ENCODE measurements around the gene KTN1.

KTN1 gene

GRCh38 chr14:55593698-55594097 lies 13.7 kb downstream of the KTN1 start:
- POLR2A ChIA-PET = no interaction called here

GRCh38 chr14:55599250-55599879 lies 19.4 kb downstream of the KTN1 start:
- no peak for TF ChIP-seq FOXK2 (IDR thresholded peaks at IDR 0.05)
- peak; percentile 27; the same call in 1 of the 2 replicates for TF ChIP-seq CTBP1 (IDR thresholded peaks at IDR 0.05; ENCODE audit: borderline replicate concordance)
- TF ChIP-seq ZNF384 (IDR thresholded peaks at IDR 0.05) = peak; percentile 94
- TF ChIP-seq TARDBP (IDR thresholded peaks at IDR 0.05) = no peak
- TF ChIP-seq HDGF (IDR thresholded peaks at IDR 0.05; ENCODE audit: borderline replicate concordance) = no peak
- ChIA-PET POLR2A (interaction anchor here (1.0 kb wide), 1 partner anchor 49 kb away, joined by 3 read pairs; no protein-coding TSS in a partner anchor), CTCF (no interaction called here)
- no peak for DNase-seq (ENCODE audit: extremely low spot score)

More at GRCh38 chr14:55593698-55594097, 13.7 kb downstream of the KTN1 start:
- CTCF ChIA-PET = no interaction called here
- no peak for DNase-seq (ENCODE audit: extremely low spot score)
- no peak for TF ChIP-seq NFRKB (IDR thresholded peaks at IDR 0.05)
- TF ChIP-seq L3MBTL2 (conservative IDR thresholded peaks at IDR 0.05) = no peak
- no peak for TF ChIP-seq LEF1 (IDR thresholded peaks at IDR 0.05; ENCODE audit: borderline replicate concordance)
- peak; percentile 30; the same call in 1 of the 2 replicates for TF ChIP-seq ZNF384 (IDR thresholded peaks at IDR 0.05)

GRCh38 chr14:55600784-55601561 lies 21.0 kb downstream of the KTN1 start:
- DNase-seq (ENCODE audit: extremely low spot score) = no peak
- POLR2A ChIA-PET = interaction anchor here (0.7 to 1.3 kb wide), 2 partner anchors 20 to 59 kb away, joined by 3 read pairs; no protein-coding TSS in a partner anchor
- no peak for TF ChIP-seq ARNT (IDR thresholded peaks at IDR 0.05)
- TF ChIP-seq ZNF384 (IDR thresholded peaks at IDR 0.05) = no peak
- TF ChIP-seq NFRKB (IDR thresholded peaks at IDR 0.05) = no peak
- no peak for TF ChIP-seq ELF4 (IDR thresholded peaks at IDR 0.05)
- TF ChIP-seq HDGF (IDR thresholded peaks at IDR 0.05; ENCODE audit: borderline replicate concordance) = no peak
- TF ChIP-seq BHLHE40 (IDR thresholded peaks at IDR 0.05; ENCODE audit: borderline replicate concordance) = no peak
- TF ChIP-seq FOXK2 (IDR thresholded peaks at IDR 0.05) = no peak
- no peak for TF ChIP-seq FOXM1 (IDR thresholded peaks at IDR 0.05; ENCODE audit: borderline replicate concordance)
- TF ChIP-seq TARDBP (IDR thresholded peaks at IDR 0.05) = no peak
- no peak for TF ChIP-seq SP1 (IDR thresholded peaks at IDR 0.05)
- no peak for TF ChIP-seq PKNOX1 (IDR thresholded peaks at IDR 0.05)
- no peak for TF ChIP-seq LEF1 (IDR thresholded peaks at IDR 0.05; ENCODE audit: borderline replicate concordance)
- TF ChIP-seq SUZ12 (IDR thresholded peaks at IDR 0.05) = no peak
- TF ChIP-seq FOXA1 (IDR thresholded peaks at IDR 0.05) = no peak
- TF ChIP-seq L3MBTL2 (conservative IDR thresholded peaks at IDR 0.05) = no peak
- TF ChIP-seq CTBP1 (IDR thresholded peaks at IDR 0.05; ENCODE audit: borderline replicate concordance) = no peak
- CTCF ChIA-PET = interaction anchor here (0.6 kb wide), 1 partner anchor 89 kb away, joined by 3 read pairs; no protein-coding TSS in a partner anchor

- TF ChIP-seq NFRKB (IDR thresholded peaks at IDR 0.05) = no peak
- no peak for TF ChIP-seq SUZ12 (IDR thresholded peaks at IDR 0.05)
- no peak for TF ChIP-seq TARDBP (IDR thresholded peaks at IDR 0.05)
- no peak for TF ChIP-seq ARNT (IDR thresholded peaks at IDR 0.05)
- no peak for TF ChIP-seq CTBP1 (IDR thresholded peaks at IDR 0.05; ENCODE audit: borderline replicate concordance)
- no peak for TF ChIP-seq FOXA1 (IDR thresholded peaks at IDR 0.05)
- no peak for TF ChIP-seq ZNF384 (IDR thresholded peaks at IDR 0.05)
- TF ChIP-seq HDGF (IDR thresholded peaks at IDR 0.05; ENCODE audit: borderline replicate concordance) = no peak
- no peak for TF ChIP-seq L3MBTL2 (conservative IDR thresholded peaks at IDR 0.05)
- no peak for TF ChIP-seq BHLHE40 (IDR thresholded peaks at IDR 0.05; ENCODE audit: borderline replicate concordance)
- TF ChIP-seq LEF1 (IDR thresholded peaks at IDR 0.05; ENCODE audit: borderline replicate concordance) = no peak
- TF ChIP-seq SP1 (IDR thresholded peaks at IDR 0.05) = no peak
- no peak for TF ChIP-seq ELF4 (IDR thresholded peaks at IDR 0.05)
- TF ChIP-seq PKNOX1 (IDR thresholded peaks at IDR 0.05) = no peak
- no peak for TF ChIP-seq FOXK2 (IDR thresholded peaks at IDR 0.05)
- TF ChIP-seq FOXM1 (IDR thresholded peaks at IDR 0.05; ENCODE audit: borderline replicate concordance) = no peak
- POLR2A ChIA-PET = no interaction called here
- no peak for DNase-seq (ENCODE audit: extremely low spot score)
- CTCF ChIA-PET = interaction anchor here (0.7 kb wide), 1 partner anchor 9 kb away, joined by 3 read pairs; no protein-coding TSS in a partner anchor
Measured at GRCh38 chr14:55603401-55603953, 23.5 kb downstream of the KTN1 start.

- no peak for TF ChIP-seq ZNF384 (IDR thresholded peaks at IDR 0.05)
- no peak for TF ChIP-seq SP1 (IDR thresholded peaks at IDR 0.05)
- no peak for TF ChIP-seq FOXM1 (IDR thresholded peaks at IDR 0.05; ENCODE audit: borderline replicate concordance)
- POLR2A ChIA-PET = interaction anchor here (1.1 kb wide), 1 partner anchor 24 kb away, joined by 3 read pairs; no protein-coding TSS in a partner anchor
- CTCF ChIA-PET = interaction anchor here (1.2 kb wide), 1 partner anchor 15 kb away, joined by 3 read pairs; no protein-coding TSS in a partner anchor
- no peak for DNase-seq (ENCODE audit: extremely low spot score)
Measured at GRCh38 chr14:55604488-55604887, 24.5 kb downstream of the KTN1 start.

- CTCF ChIA-PET = interaction anchor here (1.2 kb wide), 1 partner anchor 15 kb away, joined by 3 read pairs; no protein-coding TSS in a partner anchor
- TF ChIP-seq TARDBP (IDR thresholded peaks at IDR 0.05) (no peak), CTBP1 (IDR thresholded peaks at IDR 0.05; ENCODE audit: borderline replicate concordance) (peak; percentile 39; the same call in 1 of the 2 replicates), ARNT (IDR thresholded peaks at IDR 0.05) (no peak), HDGF (IDR thresholded peaks at IDR 0.05; ENCODE audit: borderline replicate concordance) (no peak), FOXM1 (IDR thresholded peaks at IDR 0.05; ENCODE audit: borderline replicate concordance) (no peak), FOXK2 (IDR thresholded peaks at IDR 0.05) (no peak), NFRKB (IDR thresholded peaks at IDR 0.05) (no peak), ELF4 (IDR thresholded peaks at IDR 0.05) (no peak), L3MBTL2 (conservative IDR thresholded peaks at IDR 0.05) (no peak), BHLHE40 (IDR thresholded peaks at IDR 0.05; ENCODE audit: borderline replicate concordance) (no peak), SP1 (IDR thresholded peaks at IDR 0.05) (no peak), LEF1 (IDR thresholded peaks at IDR 0.05; ENCODE audit: borderline replicate concordance) (no peak), FOXA1 (IDR thresholded peaks at IDR 0.05) (no peak), ZNF384 (IDR thresholded peaks at IDR 0.05) (peak; percentile 9; the same call in 1 of the 2 replicates), SUZ12 (IDR thresholded peaks at IDR 0.05) (no peak), PKNOX1 (IDR thresholded peaks at IDR 0.05) (peak; percentile 82)
- peak; percentile 18 for DNase-seq (ENCODE audit: extremely low spot score)
- POLR2A ChIA-PET = interaction anchor here (1.1 kb wide), 1 partner anchor 23 kb away, joined by 3 read pairs; no protein-coding TSS in a partner anchor
Measured at GRCh38 chr14:55604900-55605418, 25.0 kb downstream of the KTN1 start.

All from HEK293T (cell line).